GM12892 (cell line): ENCODE results near the gene REG3A.

ENCODE experiments used
- POLR2A ChIP-seq: IDR thresholded peaks from 2 replicates; pipeline ENCODE4 v1.6.1; 2011; ENCODE audit warnings: low read depth, low read length, control low read depth
- POLR2AphosphoS5 ChIP-seq: IDR thresholded peaks from 2 replicates; pipeline ENCODE4 v1.6.1; 2011; ENCODE audit warnings: low read depth, low read length, control low read depth

DNA sequence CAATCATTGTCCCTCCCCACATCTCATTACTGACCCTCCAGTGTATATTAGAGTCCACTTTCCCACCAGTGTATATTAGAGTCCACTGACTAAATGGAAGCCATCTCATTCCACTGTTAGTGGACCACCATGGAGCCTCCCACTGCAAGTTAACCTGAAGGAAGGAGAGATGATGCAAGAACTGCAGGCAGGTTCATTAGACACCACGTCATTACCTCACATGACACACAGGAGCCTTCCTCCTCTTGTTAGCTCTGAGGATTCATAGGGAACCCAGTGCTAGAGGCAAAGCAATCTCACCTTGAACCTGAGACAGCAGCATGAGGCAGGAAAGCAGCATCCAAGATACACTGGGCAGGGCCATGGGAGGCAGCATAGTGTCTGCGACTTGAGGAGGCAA lies 523 bp downstream of the REG3A start:
- TF ChIP-seq POLR2A (no peak), POLR2AphosphoS5 (no peak)
